ENCODE data around the gene TRABD.

- no peak for TF ChIP-seq CTCF (conservative IDR thresholded peaks at IDR 0.05; ENCODE audit: low read length)
- no peak for TF ChIP-seq EZH2phosphoT487 (IDR thresholded peaks at IDR 0.05; ENCODE audit: borderline replicate concordance, low read depth, low read length)
Observed at GRCh38 chr22:50217543-50218152, 31.9 kb downstream of the TRABD start.

Data from OCI-LY7 (cell line).